CD4-positive, alpha-beta T cell (primary cell): ENCODE data around the gene CAMTA1. TPM values are rescaled to one million over a fixed set of nuclear protein-coding genes. Genes with fewer than 3 reads are reported as not detected.

Experiments
- ATAC-seq: fragments of 200-7000 bp; cut with Tn5 transposase; one replicate; pipeline ENCODE4 v1.10.0; 2022; ENCODE audit warnings: mild to moderate bottlenecking; ENCODE audit not compliant: poor library complexity
- CTCF ChIA-PET: fragments of 350-600 bp; sonication (Branson Sonifier 250); formaldehyde crosslinking; loops from one replicate; lab custom pipeline; 2021; ENCODE audit warnings: antibody characterized with exemption, inconsistent platforms; lab: Charles Lee
- POLR2A ChIA-PET: fragments of 350-600 bp; sonication (Branson Sonifier 250); formaldehyde crosslinking; loops from one replicate; lab custom pipeline; 2021; ENCODE audit warnings: antibody characterized with exemption, inconsistent platforms; lab: Charles Lee
- DNase-seq, 14 experiments: peaks; one replicate each; pipeline ENCODE4 v3.0.0-alpha.2; 2013 to 2020; ENCODE audit warnings: mixed read lengths in 2 of 14
- H3K27ac ChIP-seq, 2 donors: one replicate each; pipeline versions ENCODE4 v1.5.1 to v1.7.0; 2013; ENCODE audit warnings: low read length in 2 of 2, low read depth in 1 of 2, mild to moderate bottlenecking in 1 of 2
- H3K27me3 ChIP-seq, 2 experiments: 1 replicate in 1 of 2; 2 replicates in 1 of 2; pipeline versions ENCODE4 v1.6.1 to v1.7.0; 2013; ENCODE audit warnings: low read length in 2 of 2, control low read depth in 1 of 2, mild to moderate bottlenecking in 1 of 2, moderate library complexity in 1 of 2; ENCODE audit not compliant: insufficient read depth in 2 of 2, control insufficient read depth in 1 of 2
- H3K36me3 ChIP-seq: one replicate; pipeline ENCODE4 v1.6.1; 2013; ENCODE audit warnings: low read length, control low read depth; ENCODE audit not compliant: insufficient read depth
- H3K4me1 ChIP-seq: one replicate; pipeline ENCODE4 v1.6.1; 2013; ENCODE audit warnings: low read length, control low read depth; ENCODE audit not compliant: insufficient read depth
- H3K4me3 ChIP-seq: one replicate; pipeline ENCODE4 v1.5.1; 2013; ENCODE audit warnings: mild to moderate bottlenecking, low read length, moderate library complexity
- H3K9me3 ChIP-seq, 2 experiments: 1 replicate in 1 of 2; 2 replicates in 1 of 2; pipeline versions ENCODE4 v1.6.1 to v1.7.0; 2013; ENCODE audit warnings: low read length in 2 of 2, mild to moderate bottlenecking in 2 of 2, control low read depth in 1 of 2, moderate library complexity in 1 of 2; ENCODE audit not compliant: control insufficient read depth in 1 of 2, insufficient read depth in 1 of 2
- H3K27ac Mint-ChIP-seq: one replicate; pipeline ENCODE4 v1.8.0; 2020; ENCODE audit warnings: mixed read lengths
- H3K27me3 Mint-ChIP-seq: one replicate; pipeline ENCODE4 v1.8.0; 2021; ENCODE audit warnings: mixed read lengths
- H3K36me3 Mint-ChIP-seq: one replicate; pipeline ENCODE4 v1.8.0; 2021; ENCODE audit warnings: low read depth, mixed read lengths
- H3K4me1 Mint-ChIP-seq: one replicate; pipeline ENCODE4 v1.8.0; 2021; ENCODE audit warnings: low read depth, mixed read lengths
- H3K4me3 Mint-ChIP-seq: one replicate; pipeline ENCODE4 v1.8.0; 2020; ENCODE audit warnings: mild to moderate bottlenecking, mixed read lengths
- H3K9me3 Mint-ChIP-seq: one replicate; pipeline ENCODE4 v1.8.0; 2020; ENCODE audit warnings: mixed read lengths
- intact Hi-C, 2 experiments: fragments of 100-400 bp; cut with DNase I in 1 of 2; cut with micrococcal nuclease in 1 of 2; formaldehyde crosslinking; loops; one replicate each; pipeline versions ENCODE4 v1.15.1 to v1.9.0; 2023 to 2025; cut with DNase I, micrococcal nuclease
- total RNA-seq, 174 experiments: library from RNA in 2 of 174; stranded (reverse) in 2 of 174; gene quantifications; one replicate each; pipeline ENCODE4 v1.2.3 and lab custom pipeline; 2021 to 2026
- TF ChIP-seq, protein P1 (sequence below): fragments of 200-600 bp; IDR thresholded peaks from one replicate; pipeline ENCODE4 v1.8.0; 2022; ENCODE audit warnings: antibody characterized with exemption, mild to moderate bottlenecking

The CAMTA1 gene
- total RNA-seq, 2 experiments from 2014 or later, result 38.6 to 39.3 TPM

DNA sequence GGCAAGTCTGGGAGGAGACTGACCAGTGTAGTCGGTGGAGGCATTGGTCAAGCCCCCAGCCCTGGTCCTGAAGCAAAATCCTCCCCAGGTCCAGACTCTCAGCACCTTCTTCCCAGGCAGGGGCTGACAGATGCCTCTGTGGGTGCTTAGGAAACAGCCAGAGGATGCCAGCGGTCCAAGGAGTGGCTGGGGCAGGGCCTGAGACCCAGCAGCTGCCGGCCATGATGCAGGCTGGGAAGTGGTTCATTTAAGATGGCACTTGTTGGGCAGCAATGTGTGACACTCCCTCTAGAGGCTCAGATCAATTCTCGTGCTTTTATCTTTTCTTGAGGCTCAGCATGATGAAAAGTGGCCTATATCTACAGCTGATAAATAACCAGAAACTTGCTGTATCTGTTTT is 820.8 kb downstream of the CAMTA1 start:
- H3K4me3 Mint-ChIP-seq, result no peak overlapping the region
- Histone ChIP-seq H3K27me3 (peaks cover 0 to 6% of the 10 kb centered on the region in 2 experiments), H3K4me3 (no peak overlapping the region), H3K36me3 (no peaks in the 10 kb centered on the region), H3K9me3 (peaks cover 0 to 4% of the 10 kb centered on the region in 2 experiments), H3K27ac (no peak overlapping the region), H3K4me1 (no peaks in the 10 kb centered on the region)
- peaks cover 9% of the 10 kb centered on the region for H3K27me3 Mint-ChIP-seq
- no peaks in the 10 kb centered on the region for H3K9me3 Mint-ChIP-seq
- DNase-seq, result no peak
- no peaks in the 10 kb centered on the region for H3K36me3 Mint-ChIP-seq
- intact Hi-C loops, result no loop called here
- CTCF ChIA-PET, result no interaction called here
- TF ChIP-seq, protein P1, sequence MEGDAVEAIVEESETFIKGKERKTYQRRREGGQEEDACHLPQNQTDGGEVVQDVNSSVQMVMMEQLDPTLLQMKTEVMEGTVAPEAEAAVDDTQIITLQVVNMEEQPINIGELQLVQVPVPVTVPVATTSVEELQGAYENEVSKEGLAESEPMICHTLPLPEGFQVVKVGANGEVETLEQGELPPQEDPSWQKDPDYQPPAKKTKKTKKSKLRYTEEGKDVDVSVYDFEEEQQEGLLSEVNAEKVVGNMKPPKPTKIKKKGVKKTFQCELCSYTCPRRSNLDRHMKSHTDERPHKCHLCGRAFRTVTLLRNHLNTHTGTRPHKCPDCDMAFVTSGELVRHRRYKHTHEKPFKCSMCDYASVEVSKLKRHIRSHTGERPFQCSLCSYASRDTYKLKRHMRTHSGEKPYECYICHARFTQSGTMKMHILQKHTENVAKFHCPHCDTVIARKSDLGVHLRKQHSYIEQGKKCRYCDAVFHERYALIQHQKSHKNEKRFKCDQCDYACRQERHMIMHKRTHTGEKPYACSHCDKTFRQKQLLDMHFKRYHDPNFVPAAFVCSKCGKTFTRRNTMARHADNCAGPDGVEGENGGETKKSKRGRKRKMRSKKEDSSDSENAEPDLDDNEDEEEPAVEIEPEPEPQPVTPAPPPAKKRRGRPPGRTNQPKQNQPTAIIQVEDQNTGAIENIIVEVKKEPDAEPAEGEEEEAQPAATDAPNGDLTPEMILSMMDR, result no peak
- H3K27ac Mint-ChIP-seq, result no peak overlapping the region
- no peak for ATAC-seq
- POLR2A ChIA-PET, result no interaction called here
- no peaks in the 10 kb centered on the region for H3K4me1 Mint-ChIP-seq

DNA sequence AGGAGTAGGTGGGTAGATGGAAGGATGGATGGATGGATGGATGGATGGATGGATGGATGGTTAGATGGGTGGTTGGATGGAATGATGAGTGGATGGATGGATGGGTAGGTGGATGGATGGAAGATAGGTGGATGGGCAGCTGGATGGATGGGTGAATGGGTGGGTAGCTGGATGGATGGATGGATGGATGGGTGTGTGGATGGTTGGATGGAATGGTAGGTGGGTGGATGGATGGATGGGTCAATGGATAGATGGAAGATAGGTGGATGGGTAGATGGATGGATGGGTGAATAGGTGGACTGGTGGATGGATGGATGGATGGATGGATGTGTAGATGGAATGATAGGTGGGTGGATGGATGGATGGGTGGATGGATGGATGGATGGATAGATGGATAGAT is 821.8 kb downstream of the CAMTA1 start:
- no peak overlapping the region for H3K4me3 Mint-ChIP-seq
- no peaks in the 10 kb centered on the region for H3K9me3 Mint-ChIP-seq
- H3K4me1 ChIP-seq, result no peaks in the 10 kb centered on the region
- no peak overlapping the region for H3K27ac ChIP-seq
- no peak overlapping the region for H3K27ac Mint-ChIP-seq
- DNase-seq, result no peak
- CTCF ChIA-PET, result no interaction called here
- POLR2A ChIA-PET, result no interaction called here
- no peaks in the 10 kb centered on the region for H3K4me1 Mint-ChIP-seq
- TF ChIP-seq, protein P1, result no peak
- peaks cover 0 to 10% of the 10 kb centered on the region in 2 experiments for H3K9me3 ChIP-seq
- intact Hi-C loops, result no loop called here
- H3K36me3 Mint-ChIP-seq, result no peaks in the 10 kb centered on the region
- no peak overlapping the region for H3K4me3 ChIP-seq
- no peak for ATAC-seq
- H3K36me3 ChIP-seq, result no peaks in the 10 kb centered on the region
- peaks cover 9% of the 10 kb centered on the region for H3K27me3 Mint-ChIP-seq
- H3K27me3 ChIP-seq, result peaks cover 0 to 6% of the 10 kb centered on the region in 2 experiments

- H3K9me3 ChIP-seq, result peaks cover 0 to 10% of the 10 kb centered on the region in 2 experiments
- Mint-ChIP-seq H3K4me3 (no peak overlapping the region), H3K27ac (no peak overlapping the region), H3K27me3 (peaks cover 18% of the 10 kb centered on the region), H3K36me3 (no peaks in the 10 kb centered on the region), H3K9me3 (no peaks in the 10 kb centered on the region), H3K4me1 (no peaks in the 10 kb centered on the region)
- ChIA-PET POLR2A (no interaction called here), CTCF (no interaction called here)
- H3K36me3 ChIP-seq, result no peaks in the 10 kb centered on the region
- no peak overlapping the region for H3K27ac ChIP-seq
- H3K4me1 ChIP-seq, result no peaks in the 10 kb centered on the region
- DNase-seq, result no peak
- no peak for ATAC-seq
- peaks cover 0 to 6% of the 10 kb centered on the region in 2 experiments for H3K27me3 ChIP-seq
- no peak overlapping the region for H3K4me3 ChIP-seq
- TF ChIP-seq, protein P1, result no peak
- intact Hi-C loops, result no loop called here
These were observed 823.5 kb downstream of the CAMTA1 start for GRCh38 chr1:7608628-7609305.
